GM23338 (cell line): ENCODE results near the gene ATF4. TPM values are rescaled to one million over a fixed set of nuclear protein-coding genes. Genes with fewer than 3 reads are reported as not detected.

Experiments used
- ATAC-seq: fragments of 200-7000 bp; cut with Tn5 transposase; 3 replicates; pipeline ENCODE4 v1.9.1; 2020
- DNase-seq: peaks from one replicate; pipeline ENCODE4 v3.0.0-alpha.2; 2015; ENCODE audit warnings: low spot score
- H2AFZ ChIP-seq: fragments of 200-600 bp; sonication (generic); 2 replicates; pipeline ENCODE4 v1.8.0; 2016; ENCODE audit warnings: antibody characterized with exemption, mild to moderate bottlenecking, moderate library complexity
- H3F3A ChIP-seq: fragments of 200-600 bp; sonication (generic); replicated peaks from 2 replicates; pipeline ENCODE4 v1.8.0; 2017; ENCODE audit warnings: antibody characterized with exemption, mixed run types, low read depth
- H3K27ac ChIP-seq: fragments of 200-600 bp; sonication (generic); 2 replicates; pipeline ENCODE4 v1.6.1; 2016; ENCODE audit warnings: low read depth
- H3K27me3 ChIP-seq: fragments of 200-600 bp; sonication (generic); 2 replicates; pipeline ENCODE4 v1.8.0; 2016; ENCODE audit warnings: mild to moderate bottlenecking, mixed run types, moderate library complexity; ENCODE audit not compliant: insufficient read depth
- H3K36me3 ChIP-seq: fragments of 200-600 bp; sonication (generic); 2 replicates; pipeline ENCODE4 v1.8.0; 2016; ENCODE audit warnings: mild to moderate bottlenecking; ENCODE audit not compliant: insufficient read depth
- H3K4me1 ChIP-seq: fragments of 200-600 bp; sonication (generic); 2 replicates; pipeline ENCODE4 v1.8.0; 2016; ENCODE audit warnings: mild to moderate bottlenecking, moderate library complexity; ENCODE audit not compliant: insufficient read depth
- H3K4me2 ChIP-seq: fragments of 200-600 bp; sonication (generic); 2 replicates; pipeline ENCODE4 v1.7.1; 2017; ENCODE audit warnings: mixed run types
- H3K4me3 ChIP-seq: fragments of 200-600 bp; sonication (generic); 2 replicates; pipeline ENCODE4 v1.6.1; 2016; ENCODE audit warnings: mixed run types
- H3K79me2 ChIP-seq: fragments of 200-600 bp; sonication (generic); replicated peaks from 2 replicates; pipeline ENCODE4 v1.8.0; 2017; ENCODE audit warnings: mild to moderate bottlenecking; ENCODE audit not compliant: insufficient read depth
- H3K9me2 ChIP-seq: fragments of 200-600 bp; sonication (generic); 2 replicates; pipeline ENCODE4 v1.8.0; 2017; ENCODE audit not compliant: insufficient read depth
- H4K20me1 ChIP-seq: fragments of 200-600 bp; sonication (generic); replicated peaks from 2 replicates; pipeline ENCODE4 v1.8.0; 2017; ENCODE audit warnings: mild to moderate bottlenecking; ENCODE audit not compliant: insufficient read depth
- H3K27ac Mint-ChIP-seq: 2 replicates; pipeline ENCODE4 v1.8.0; 2020; ENCODE audit warnings: inconsistent platforms, mild to moderate bottlenecking, moderate library complexity, mixed read lengths
- H3K27me3 Mint-ChIP-seq: 3 replicates; pipeline ENCODE4 v1.8.0; 2022; ENCODE audit warnings: low read depth, mild to moderate bottlenecking, moderate library complexity, mixed read lengths, inconsistent platforms; ENCODE audit not compliant: insufficient read depth, poor library complexity
- H3K36me3 Mint-ChIP-seq: 3 replicates; pipeline ENCODE4 v1.8.0; 2021; ENCODE audit warnings: low read depth, mild to moderate bottlenecking, inconsistent platforms, moderate library complexity, mixed read lengths
- H3K4me1 Mint-ChIP-seq: 3 replicates; pipeline ENCODE4 v1.8.0; 2020; ENCODE audit warnings: mild to moderate bottlenecking, inconsistent platforms, mixed read lengths
- H3K4me3 Mint-ChIP-seq: 3 replicates; pipeline ENCODE4 v1.8.0; 2021; ENCODE audit warnings: moderate library complexity, mild to moderate bottlenecking, inconsistent platforms, mixed read lengths
- H3K9me3 Mint-ChIP-seq: 3 replicates; pipeline ENCODE4 v1.8.0; 2020; ENCODE audit warnings: moderate library complexity, mild to moderate bottlenecking, inconsistent platforms, mixed read lengths
- CREB1 ChIP-seq: fragments of 250-450 bp; sonication (Bioruptor Pico); IDR thresholded peaks from 2 replicates; pipeline ENCODE4 v1.5.0; 2020; ENCODE audit warnings: low read depth, mild to moderate bottlenecking, moderate library complexity
- CTCF ChIP-seq, 2 experiments: fragments of 200-600 bp in 1 of 2; sonication (generic) in 1 of 2; conservative IDR thresholded peaks; 2 replicates each; pipeline versions ENCODE4 v1.5.1 to v1.6.1; 2016 to 2017; ENCODE audit warnings: antibody characterized with exemption in 2 of 2, low read depth in 2 of 2, mild to moderate bottlenecking in 2 of 2, moderate library complexity in 1 of 2
- ETS1 ChIP-seq: IDR thresholded peaks from 2 replicates; pipeline ENCODE4 v1.6.1; 2016; ENCODE audit warnings: antibody characterized with exemption
- EZH2 ChIP-seq: fragments of 200-600 bp; sonication (generic); IDR thresholded peaks from one replicate; pipeline ENCODE4 v1.8.0; 2017; ENCODE audit warnings: antibody characterized with exemption, mild to moderate bottlenecking, low read depth; ENCODE audit not compliant: unreplicated experiment
- EZH2phosphoT487 ChIP-seq: fragments of 200-600 bp; sonication (generic); IDR thresholded peaks from one replicate; pipeline ENCODE4 v1.8.1; 2018; ENCODE audit warnings: antibody characterized with exemption; ENCODE audit not compliant: unreplicated experiment
- JUNB ChIP-seq: IDR thresholded peaks from one replicate; pipeline ENCODE4 v1.6.1; 2016; ENCODE audit warnings: antibody characterized with exemption; ENCODE audit not compliant: unreplicated experiment
- NANOG ChIP-seq: IDR thresholded peaks from 2 replicates; pipeline ENCODE4 v1.6.1; 2016; ENCODE audit warnings: antibody characterized with exemption, borderline replicate concordance
- POLR2AphosphoS5 ChIP-seq: IDR thresholded peaks from 2 replicates; pipeline ENCODE4 v1.6.1; 2016; ENCODE audit warnings: antibody characterized with exemption, low read depth
- REST ChIP-seq: IDR thresholded peaks from one replicate; pipeline ENCODE4 v1.6.1; 2018; ENCODE audit warnings: antibody characterized with exemption; ENCODE audit not compliant: unreplicated experiment
- STAT1 ChIP-seq: IDR thresholded peaks from one replicate; pipeline ENCODE4 v1.6.1; 2016; ENCODE audit warnings: antibody characterized with exemption; ENCODE audit not compliant: unreplicated experiment
- ZNF114 ChIP-seq: fragments of 250-450 bp; sonication (Bioruptor Pico); IDR thresholded peaks from 2 replicates; pipeline ENCODE4 v1.5.0; 2020; ENCODE audit warnings: mild to moderate bottlenecking, moderate library complexity
- ZNF331 ChIP-seq: fragments of 250-450 bp; sonication (Bioruptor Pico); IDR thresholded peaks from 2 replicates; pipeline ENCODE4 v1.5.0; 2020; ENCODE audit warnings: low read depth, mild to moderate bottlenecking, moderate library complexity
- polyA plus RNA-seq: library from polyadenylated mRNA; unstranded; fragments of >200 nt; fragmentation: Nextera tagmentation; extraction: Ambion mirVana; gene quantifications from 2 replicates; pipeline ENCODE4 v1.2.1, GENCODE V29; 2016
- total RNA-seq: library from RNA; depleted of rRNA; stranded (reverse); fragments of >200 nt; shearing (Covaris generic); gene quantifications from 2 replicates; pipeline ENCODE4 v1.2.3, GENCODE V29; 2014

ATF4 gene
- total and polyA plus RNA-seq, 2 experiments from 2014 or later: 446 to 553 TPM

GRCh38 chr22:39493759-39494158 is 26.6 kb upstream of the ATF4 start (continued):
- TF ChIP-seq CTCF (conservative IDR thresholded peaks at IDR 0.05; ENCODE audit: low read depth in 2 of 2) (no peak), POLR2AphosphoS5 (no peak), EZH2 (no peak), ZNF114 (no peak), ZNF331 (CRISPR knock-in tag) (no peak), JUNB (no peak), STAT1 (no peak), ETS1 (no peak)

- Histone ChIP-seq H2AFZ (no peak overlapping the region), H3K4me3 (no peak overlapping the region), H3K79me2 (no peaks in the 10 kb centered on the region), H4K20me1 (0 out of 2 replicates have a peak, but pooled peaks cover 3% of the 10 kb centered on the region), H3K9me2 (no peaks in the 10 kb centered on the region), H3K4me1 (no peaks in the 10 kb centered on the region), H3K27ac (no peak overlapping the region), H3K27me3 (0 out of 2 replicates have a peak, but pooled peaks cover 6% of the 10 kb centered on the region), H3K4me2 (no peak overlapping the region), H3K36me3 (no peaks in the 10 kb centered on the region), H3F3A (no peaks in the 10 kb centered on the region; the same call in 1 of the 2 replicates)
- no peak for ATAC-seq
- H3K36me3 Mint-ChIP-seq: no peaks in the 10 kb centered on the region
- H3K27ac Mint-ChIP-seq: no peak overlapping the region
- H3K4me1 Mint-ChIP-seq: peaks cover 10% of the 10 kb centered on the region
- H3K27me3 Mint-ChIP-seq: peaks cover 34% of the 10 kb centered on the region
- TF ChIP-seq NANOG (no peak), ZNF331 (CRISPR knock-in tag) (no peak), EZH2phosphoT487 (no peak), REST (no peak), CREB1 (CRISPR knock-in tag) (no peak), STAT1 (no peak), ZNF114 (no peak), JUNB (no peak), ETS1 (no peak)
- DNase-seq: no peak
- no peaks in the 10 kb centered on the region; the same call in 1 of the 3 replicates for H3K9me3 Mint-ChIP-seq
- no peak overlapping the region; the same call in 2 of the 3 replicates for H3K4me3 Mint-ChIP-seq
Measured at GRCh38 chr22:39494471-39495120, 25.8 kb upstream of the ATF4 start.
